HepG2 (cell line): ENCODE measurements around the gene SLC9A8. TPM values are rescaled to one million over a fixed set of nuclear protein-coding genes. Genes with fewer than 3 reads are reported as not detected.

ENCODE experiments used
- CBFB ChIP-seq: sonication (generic); formaldehyde crosslinking; IDR thresholded peaks from 2 replicates; pipeline ENCODE4 v1.4.0; 2020; ENCODE audit warnings: missing genetic modification reagents
- GATAD1 ChIP-seq: IDR thresholded peaks from 2 replicates; pipeline ENCODE4 v1.6.1; 2016; ENCODE audit warnings: missing genetic modification reagents, missing compliant biosample characterization
- HMGXB4 ChIP-seq, 2 experiments: sonication (generic) in 1 of 2; formaldehyde crosslinking in 1 of 2; IDR thresholded peaks; 2 replicates each; pipeline versions ENCODE4 v1.4.0 to v1.6.1; 2018 to 2020; ENCODE audit warnings: missing genetic modification reagents in 2 of 2, borderline replicate concordance in 1 of 2, low read depth in 1 of 2, mild to moderate bottlenecking in 1 of 2, missing biosample characterization in 1 of 2
- HNF4A ChIP-seq: sonication (generic); formaldehyde crosslinking; IDR thresholded peaks from 2 replicates; pipeline ENCODE4 v1.4.0; 2020; ENCODE audit warnings: missing genetic modification reagents
- HOXA3 ChIP-seq: sonication (generic); formaldehyde crosslinking; IDR thresholded peaks from 2 replicates; pipeline ENCODE4 v1.5.0; 2020; ENCODE audit warnings: missing genetic modification reagents
- NAIF1 ChIP-seq: sonication (generic); formaldehyde crosslinking; IDR thresholded peaks from 2 replicates; pipeline ENCODE4 v1.5.0; 2020; ENCODE audit warnings: mild to moderate bottlenecking, missing genetic modification reagents, borderline replicate concordance
- SALL1 ChIP-seq: sonication (generic); formaldehyde crosslinking; IDR thresholded peaks from 2 replicates; pipeline ENCODE4 v1.8.0; 2022; ENCODE audit warnings: mild to moderate bottlenecking, missing genetic modification reagents
- SP140L ChIP-seq: sonication (generic); formaldehyde crosslinking; IDR thresholded peaks from 2 replicates; pipeline ENCODE4 v1.4.0; 2020; ENCODE audit warnings: missing genetic modification reagents, borderline replicate concordance
- TEAD3 ChIP-seq: optimal IDR thresholded peaks from 2 replicates; pipeline ENCODE3; 2016; ENCODE audit warnings: borderline replicate concordance
- ZC3H4 ChIP-seq: sonication (generic); formaldehyde crosslinking; IDR thresholded peaks from 2 replicates; pipeline ENCODE4 v1.4.0; 2020; ENCODE audit warnings: missing genetic modification reagents, borderline replicate concordance
- ZFX ChIP-seq: sonication (generic); formaldehyde crosslinking; IDR thresholded peaks from 2 replicates; pipeline ENCODE4 v1.4.0; 2020; ENCODE audit warnings: mild to moderate bottlenecking, low read depth, missing genetic modification reagents, moderate library complexity
- ZGPAT ChIP-seq: IDR thresholded peaks from 2 replicates; pipeline ENCODE4 v1.6.1; 2016; ENCODE audit warnings: mild to moderate bottlenecking
- ZNF124 ChIP-seq: sonication (generic); formaldehyde crosslinking; IDR thresholded peaks from 2 replicates; pipeline ENCODE4 v1.4.0; 2020; ENCODE audit warnings: missing genetic modification reagents
- ZNF407 ChIP-seq: sonication (generic); formaldehyde crosslinking; IDR thresholded peaks from one replicate; pipeline ENCODE4 v1.5.1; 2020; ENCODE audit warnings: mild to moderate bottlenecking, missing genetic modification reagents; ENCODE audit errors: not compliant biosample characterization
- ZNF839 ChIP-seq: sonication (generic); formaldehyde crosslinking; IDR thresholded peaks from 2 replicates; pipeline ENCODE4 v1.4.0; 2020; ENCODE audit warnings: missing genetic modification reagents, mild to moderate bottlenecking, borderline replicate concordance
- polyA plus RNA-seq, 8 experiments: library from polyadenylated mRNA; depleted of rRNA in 3 of 8; stranded (reverse) in 7 of 8; unstranded in 1 of 8; fragments of >200 nt; fragmentation: Illumina TruSeq in 4 of 8; extraction: Trizol in 4 of 8; gene quantifications; 2 replicates each; pipeline versions ENCODE4 v1.2.1 to v1.2.3, GENCODE V29; 2011 to 2016; ENCODE audit warnings: low read depth in 4 of 8, missing spikeins in 1 of 8, mixed read lengths in 1 of 8; ENCODE audit not compliant: insufficient read depth in 1 of 8
- total RNA-seq, 5 experiments: library from RNA; depleted of rRNA; stranded (reverse); fragments of >200 nt; fragmentation: Illumina TruSeq; extraction: Trizol; gene quantifications; 2 replicates each; pipeline ENCODE4 v1.2.3, GENCODE V29; 2016; ENCODE audit warnings: low read depth in 1 of 5

SLC9A8 gene
- total and polyA plus RNA-seq, 2 of the 13 experiments (the other 11 are each of a cell fraction or from before 2014, with no cell fraction given), result 4.1 to 7.4 TPM

- 0 out of 2 replicates have a peak, but pooled peaks have one; percentile 0 for TF ChIP-seq SALL1 (CRISPR knock-in tag)
- peak; percentile 50 for TF ChIP-seq TEAD3 (CRISPR knock-in tag)
- peak; percentile 50; the same call in 1 of the 2 replicates for TF ChIP-seq ZC3H4
- TF ChIP-seq HNF4A, result peak; percentile 61
- TF ChIP-seq CBFB (CRISPR knock-in tag), result no peak
- peak; percentile 27; the same call in 1 of the 2 replicates for TF ChIP-seq ZFX (CRISPR knock-in tag)
- no peak for TF ChIP-seq ZNF839 (CRISPR knock-in tag)
- TF ChIP-seq ZNF407, result no peak
- TF ChIP-seq NAIF1 (CRISPR knock-in tag), result no peak
- no peak for TF ChIP-seq HOXA3 (CRISPR knock-in tag)
- no peak for TF ChIP-seq SP140L
- 0 out of 2 replicates have a peak, but pooled peaks have one; percentile 34 for TF ChIP-seq GATAD1 (CRISPR knock-in tag)
- TF ChIP-seq ZGPAT (CRISPR knock-in tag), result 0 out of 2 replicates have a peak, but pooled peaks have one; percentile 22
- TF ChIP-seq ZNF124, result peak; percentile 63; the same call in 1 of the 2 replicates
- no peak for TF ChIP-seq HMGXB4 (CRISPR knock-in tag; IDR thresholded peaks at IDR 0.05; ENCODE audit: borderline replicate concordance in 1 of 2, low read depth in 1 of 2)
These were observed 97.1 kb downstream of the SLC9A8 start (continued) for GRCh38 chr20:49909499-49910339.
